H1 (cell line): ENCODE data around the gene GPR135. TPM values are rescaled to one million over a fixed set of nuclear protein-coding genes. Genes with fewer than 3 reads are reported as not detected.

Source experiments
- CTCF ChIA-PET: fragments of 300-600 bp; sonication (Branson Sonifier 250); formaldehyde crosslinking; loops from one replicate; lab custom pipeline; 2021; ENCODE audit not compliant: partially characterized antibody; lab: Charles Lee
- POLR2A ChIA-PET: fragments of 300-600 bp; sonication (Branson Sonifier 250); formaldehyde crosslinking; loops from one replicate; lab custom pipeline; 2021; ENCODE audit warnings: inconsistent platforms; ENCODE audit not compliant: partially characterized antibody; lab: Charles Lee
- DNase-seq, 2 experiments: peaks; one replicate each; pipeline versions ENCODE4 v3.0.0 to v3.0.0-alpha.2; 2010 to 2022; ENCODE audit warnings: low spot score in 2 of 2, low read depth in 1 of 2, mixed read lengths in 1 of 2
- FAIRE-seq: peaks from 2 replicates; lab custom pipeline; 2011; peaks lifted over from hg19 to GRCh38; lab: Jason Lieb, UNC
- H2AFZ ChIP-seq: 2 replicates; pipeline ENCODE4 v1.8.1; 2012; ENCODE audit warnings: low read length, inconsistent platforms
- H2AK5ac ChIP-seq: 2 replicates; pipeline ENCODE4 v1.6.1; 2013; ENCODE audit warnings: low read depth, low read length
- H2BK120ac ChIP-seq: replicated peaks from 2 replicates; pipeline ENCODE3; 2013; ENCODE audit warnings: low read depth, low read length, inconsistent platforms
- H2BK12ac ChIP-seq: 2 replicates; pipeline ENCODE4 v1.6.1; 2013; ENCODE audit warnings: low read depth, low read length
- H2BK15ac ChIP-seq: 2 replicates; pipeline ENCODE4 v1.6.1; 2013; ENCODE audit warnings: low read length
- H2BK20ac ChIP-seq: 2 replicates; pipeline ENCODE4 v1.6.1; 2013; ENCODE audit warnings: low read length
- H2BK5ac ChIP-seq: 2 replicates; pipeline ENCODE4 v1.6.1; 2013; ENCODE audit warnings: low read depth, low read length
- H3K14ac ChIP-seq: 2 replicates; pipeline ENCODE4 v1.6.1; 2013; ENCODE audit warnings: inconsistent platforms; ENCODE audit not compliant: insufficient read length
- H3K18ac ChIP-seq: 2 replicates; pipeline ENCODE4 v1.6.1; 2013; ENCODE audit warnings: low read length; ENCODE audit errors: extremely low read depth
- H3K23ac ChIP-seq: 2 replicates; pipeline ENCODE4 v1.6.1; 2013; ENCODE audit warnings: inconsistent platforms; ENCODE audit not compliant: insufficient read length
- H3K23me2 ChIP-seq: 2 replicates; pipeline ENCODE4 v1.6.1; 2013; ENCODE audit warnings: low read depth, low read length
- H3K27ac ChIP-seq: 2 replicates; pipeline ENCODE4 v1.6.1; 2011; ENCODE audit warnings: low read depth, low read length, inconsistent platforms
- H3K27me3 ChIP-seq, 4 experiments: replicated peaks in 1 of 4; 1 replicate in 1 of 4; 2 replicates in 3 of 4; pipeline versions ENCODE4 v1.6.1 to v1.8.1; 2011 to 2013; ENCODE audit warnings: low read length in 3 of 4, mild to moderate bottlenecking in 3 of 4, inconsistent platforms in 2 of 4, mixed read lengths in 2 of 4, moderate library complexity in 1 of 4; ENCODE audit not compliant: control insufficient read depth in 3 of 4, insufficient read depth in 3 of 4; ENCODE audit errors: extremely low read depth in 1 of 4
- H3K36me3 ChIP-seq, 4 experiments: 2 replicates each; pipeline versions ENCODE4 v1.6.1 to v1.8.1; 2011 to 2013; ENCODE audit warnings: mild to moderate bottlenecking in 4 of 4, low read length in 3 of 4, moderate library complexity in 2 of 4, control low read depth in 1 of 4, inconsistent platforms in 1 of 4; ENCODE audit not compliant: insufficient read depth in 4 of 4, control insufficient read depth in 2 of 4
- H3K4ac ChIP-seq: replicated peaks from 2 replicates; pipeline ENCODE3; 2013; ENCODE audit warnings: low read length, low read depth, mixed read lengths, inconsistent platforms; ENCODE audit not compliant: insufficient read length
- H3K4me1 ChIP-seq, 4 experiments: replicated peaks in 1 of 4; 1 replicate in 1 of 4; 2 replicates in 3 of 4; pipeline versions ENCODE4 v1.6.1 to v1.8.1; 2011 to 2013; ENCODE audit warnings: low read length in 3 of 4, inconsistent platforms in 2 of 4, mixed read lengths in 1 of 4; ENCODE audit not compliant: insufficient read depth in 4 of 4, control insufficient read depth in 3 of 4
- H3K4me2 ChIP-seq, 2 experiments: 2 replicates each; pipeline versions ENCODE4 v1.6.1 to v1.8.1; 2011 to 2013; ENCODE audit warnings: low read depth in 2 of 2, low read length in 2 of 2, control low read depth in 1 of 2, inconsistent platforms in 1 of 2, mild to moderate bottlenecking in 1 of 2; ENCODE audit not compliant: insufficient read depth in 1 of 2
- H3K4me3 ChIP-seq, 4 experiments: fragments of 200-600, 300-600 bp in 1 of 4; sonication (generic), shearing (Covaris generic), sonication (Bioruptor Twin) in 1 of 4; 2 replicates each; pipeline versions ENCODE4 v1.5.1 to v1.8.1; 2011 to 2016; ENCODE audit warnings: low read length in 4 of 4, low read depth in 3 of 4, control low read depth in 2 of 4, inconsistent platforms in 2 of 4, mild to moderate bottlenecking in 2 of 4, mixed read lengths in 1 of 4, moderate library complexity in 1 of 4; ENCODE audit not compliant: insufficient read depth in 2 of 4; ENCODE audit errors: extremely low read depth in 1 of 4
- H3K56ac ChIP-seq: replicated peaks from 2 replicates; pipeline ENCODE3; 2013; ENCODE audit warnings: low read depth, mild to moderate bottlenecking, mixed read lengths, low read length, inconsistent platforms; ENCODE audit not compliant: insufficient read length
- H3K79me1 ChIP-seq: 2 replicates; pipeline ENCODE4 v1.6.1; 2013; ENCODE audit warnings: low read depth, low read length, control low read depth
- H3K79me2 ChIP-seq, 2 experiments: 2 replicates each; pipeline versions ENCODE4 v1.6.1 to v1.8.1; 2012 to 2013; ENCODE audit warnings: low read length in 2 of 2, mild to moderate bottlenecking in 2 of 2, inconsistent platforms in 1 of 2; ENCODE audit not compliant: insufficient read depth in 2 of 2, control insufficient read depth in 1 of 2
- H3K9ac ChIP-seq, 4 experiments: replicated peaks in 1 of 4; 1 replicate in 1 of 4; 2 replicates in 3 of 4; pipeline versions ENCODE4 v1.6.1 to v1.8.1; 2011 to 2013; ENCODE audit warnings: low read depth in 3 of 4, low read length in 3 of 4, control low read depth in 2 of 4, mild to moderate bottlenecking in 2 of 4, moderate library complexity in 2 of 4, inconsistent platforms in 1 of 4; ENCODE audit errors: extremely low read depth in 1 of 4
- H3K9me3 ChIP-seq, 2 experiments: 2 replicates each; pipeline versions ENCODE4 v1.6.1 to v1.8.1; 2012 to 2013; ENCODE audit warnings: mild to moderate bottlenecking in 2 of 2, moderate library complexity in 2 of 2, control low read depth in 1 of 2, inconsistent platforms in 1 of 2, low read depth in 1 of 2, low read length in 1 of 2, mixed read lengths in 1 of 2; ENCODE audit not compliant: insufficient read depth in 2 of 2
- H4K20me1 ChIP-seq, 2 experiments: replicated peaks in 1 of 2; 2 replicates each; pipeline versions ENCODE3 to v1.8.1; 2011 to 2013; ENCODE audit warnings: inconsistent platforms in 2 of 2, low read length in 2 of 2, mild to moderate bottlenecking in 1 of 2; ENCODE audit not compliant: insufficient read depth in 2 of 2, control insufficient read depth in 1 of 2
- H4K5ac ChIP-seq: 2 replicates; pipeline ENCODE4 v1.6.1; 2013; ENCODE audit warnings: low read length, low read depth, mixed read lengths, inconsistent platforms; ENCODE audit not compliant: insufficient read length
- H4K8ac ChIP-seq: 2 replicates; pipeline ENCODE4 v1.8.0; 2013; ENCODE audit warnings: mild to moderate bottlenecking, moderate library complexity, low read length, inconsistent platforms; ENCODE audit not compliant: insufficient read depth; ENCODE audit errors: extremely low read depth
- H4K91ac ChIP-seq: replicated peaks from 2 replicates; pipeline ENCODE3; 2013; ENCODE audit warnings: low read length, mixed read lengths, inconsistent platforms; ENCODE audit not compliant: insufficient read length
- BCL11A ChIP-seq, 2 experiments: IDR thresholded peaks; one replicate each; pipeline ENCODE4 v1.6.1; 2011; ENCODE audit warnings: low read depth in 2 of 2, low read length in 2 of 2, mild to moderate bottlenecking in 2 of 2
- CHD1 ChIP-seq: IDR thresholded peaks from 2 replicates; pipeline ENCODE4 v1.6.1; 2012; ENCODE audit warnings: low read depth, low read length, improper control_type of control experiment
- CTBP2 ChIP-seq: IDR thresholded peaks from 2 replicates; pipeline ENCODE4 v1.7.0; 2011; ENCODE audit warnings: borderline replicate concordance, mild to moderate bottlenecking, moderate library complexity, mixed read lengths, low read length; ENCODE audit not compliant: insufficient read depth, insufficient read length
- GABPA ChIP-seq: IDR thresholded peaks from 2 replicates; pipeline ENCODE4 v1.6.1; 2011; ENCODE audit warnings: mild to moderate bottlenecking, low read length, moderate library complexity, borderline replicate concordance; ENCODE audit not compliant: insufficient read depth
- JUND ChIP-seq: IDR thresholded peaks from 2 replicates; pipeline ENCODE4 v1.6.1; 2011; ENCODE audit warnings: mild to moderate bottlenecking, improper control_type of control experiment, low read length
- KDM1A ChIP-seq: fragments of 200-600, 300-600 bp; sonication (generic); IDR thresholded peaks from 2 replicates; pipeline ENCODE4 v1.7.1; 2016; ENCODE audit warnings: mild to moderate bottlenecking, low read length, borderline replicate concordance
- SP1 ChIP-seq: IDR thresholded peaks from 2 replicates; pipeline ENCODE4 v1.6.1; 2011; ENCODE audit warnings: low read depth, low read length
- SP4 ChIP-seq: IDR thresholded peaks from 2 replicates; pipeline ENCODE4 v1.6.1; 2012; ENCODE audit warnings: low read length, inconsistent platforms
- WGBS, 2 experiments: shearing (Covaris generic) in 1 of 2; methylation state at CpG; one replicate each; pipeline versions ENCODE4 v1.1.6 to v1.1.7; 2013 to 2015; ENCODE audit warnings: low lambda C conversion rate in 2 of 2, mixed read lengths in 2 of 2, inconsistent platforms in 1 of 2, low coverage in 1 of 2, missing lambda C conversion rate in 1 of 2; ENCODE audit not compliant: insufficient replicate concordance in 2 of 2, insufficient coverage in 1 of 2, insufficient read length in 1 of 2; ENCODE audit errors: extremely low coverage in 1 of 2, missing lambda C conversion rate in 1 of 2; 5-methylcytosine and 5-hydroxymethylcytosine counted together
- polyA plus RNA-seq, 7 experiments: library from polyadenylated mRNA; depleted of rRNA in 3 of 7; stranded (reverse) in 5 of 7; unstranded in 2 of 7; fragments of >200 nt in 5 of 7; fragments of 200-250 nt in 2 of 7; gene quantifications; 1 replicate in 5 of 7; 2 replicates in 1 of 7; 4 replicates in 1 of 7; pipeline versions ENCODE4 v1.2.1 to v1.2.3, GENCODE V29; 2011 to 2013; ENCODE audit warnings: missing spikeins in 2 of 7, mixed read lengths in 2 of 7
- total RNA-seq: library from RNA; stranded (reverse); fragmentation: NEBNext Ultra II Directional; extraction: Animal tissue kit (Norgen Biotek cat#: 25700); gene quantifications from 2 replicates; pipeline ENCODE4 v1.2.1, GENCODE V29; 2021
- TF ChIP-seq, protein P1 (sequence below): IDR thresholded peaks from 2 replicates; pipeline ENCODE4 v1.6.1; 2011; ENCODE audit warnings: low read depth, mild to moderate bottlenecking, low read length; ENCODE audit not compliant: insufficient read depth
- TF ChIP-seq, protein P2 (sequence below): IDR thresholded peaks from 2 replicates; pipeline ENCODE4 v1.6.1; 2012; ENCODE audit warnings: low read length, inconsistent platforms

GPR135 gene
- total and polyA plus RNA-seq, 2 of the 8 experiments (the other 6 are each of a cell fraction or from before 2014, with no cell fraction given): 0.48 to 1.1 TPM

DNA sequence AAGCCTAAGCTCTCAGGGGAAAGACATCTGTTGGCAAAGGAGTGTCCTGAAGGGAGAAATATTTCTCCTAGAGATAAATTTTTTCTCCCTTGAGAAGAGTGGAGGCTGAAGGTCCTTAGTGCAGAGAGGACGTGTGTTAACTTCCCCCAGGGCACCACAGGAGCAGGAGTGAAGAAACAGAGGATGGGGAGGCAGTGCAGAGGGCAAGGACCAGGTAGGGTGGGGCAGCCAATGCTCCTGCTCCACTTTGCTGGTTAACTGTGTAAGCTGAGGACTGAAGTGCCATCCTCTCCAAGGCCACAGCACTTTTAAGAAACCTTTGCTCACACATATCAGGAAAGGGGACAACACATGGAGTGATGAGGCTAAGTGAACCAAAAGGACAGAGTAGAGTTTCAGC, 15.0 kb upstream of the GPR135 start:
- peaks cover 0 to 26% of the 10 kb centered on the region in 2 experiments; a peak in 2 of 4 replicates for H3K79me2 ChIP-seq
- no peak overlapping the region for H3K14ac ChIP-seq
- H3K18ac ChIP-seq: no peak overlapping the region
- H3K23ac ChIP-seq: no peak overlapping the region
- no peak overlapping the region for H2BK20ac ChIP-seq
- no peaks in the 10 kb centered on the region for H3K27me3 ChIP-seq
- no peak for DNase-seq
- no peak overlapping the region for H4K91ac ChIP-seq
- H3K4me1 ChIP-seq: peaks cover 0 to 10% (median 3%) of the 10 kb centered on the region in 4 experiments; a peak in 3 of 7 replicates
- peaks cover 5 to 23% (median 12%) of the 10 kb centered on the region in 4 experiments; a peak in 6 of 8 replicates for H3K36me3 ChIP-seq
- H4K5ac ChIP-seq: no peak overlapping the region
- H3K9me3 ChIP-seq: no peaks in the 10 kb centered on the region
- WGBS, 2 experiments: 50% methylated on average over 1 of the region's 1 CpG; no CpG with 5 or more reads in 1 of the 2 experiments
- FAIRE-seq: no peak
- H3K79me1 ChIP-seq: no peaks in the 10 kb centered on the region; the same call in 1 of the 2 replicates
- H4K8ac ChIP-seq: no peak overlapping the region
- POLR2A ChIA-PET: interaction anchor here (0.7 to 1.7 kb wide), 3 partner anchors 11 to 230 kb away, joined by 3 to 5 read pairs (median 3); no protein-coding TSS in a partner anchor
- TF ChIP-seq CHD1 (no peak), BCL11A (IDR thresholded peaks at IDR 0.05; ENCODE audit: low read depth in 2 of 2, low read length in 2 of 2) (no peak), CTBP2 (no peak), KDM1A (no peak), GABPA (no peak), SP1 (no peak), SP4 (no peak), JUND (no peak)
- TF ChIP-seq, protein P1, sequence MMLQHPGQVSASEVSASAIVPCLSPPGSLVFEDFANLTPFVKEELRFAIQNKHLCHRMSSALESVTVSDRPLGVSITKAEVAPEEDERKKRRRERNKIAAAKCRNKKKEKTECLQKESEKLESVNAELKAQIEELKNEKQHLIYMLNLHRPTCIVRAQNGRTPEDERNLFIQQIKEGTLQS: no peak
- TF ChIP-seq, protein P2, sequence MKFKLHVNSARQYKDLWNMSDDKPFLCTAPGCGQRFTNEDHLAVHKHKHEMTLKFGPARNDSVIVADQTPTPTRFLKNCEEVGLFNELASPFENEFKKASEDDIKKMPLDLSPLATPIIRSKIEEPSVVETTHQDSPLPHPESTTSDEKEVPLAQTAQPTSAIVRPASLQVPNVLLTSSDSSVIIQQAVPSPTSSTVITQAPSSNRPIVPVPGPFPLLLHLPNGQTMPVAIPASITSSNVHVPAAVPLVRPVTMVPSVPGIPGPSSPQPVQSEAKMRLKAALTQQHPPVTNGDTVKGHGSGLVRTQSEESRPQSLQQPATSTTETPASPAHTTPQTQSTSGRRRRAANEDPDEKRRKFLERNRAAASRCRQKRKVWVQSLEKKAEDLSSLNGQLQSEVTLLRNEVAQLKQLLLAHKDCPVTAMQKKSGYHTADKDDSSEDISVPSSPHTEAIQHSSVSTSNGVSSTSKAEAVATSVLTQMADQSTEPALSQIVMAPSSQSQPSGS: no peak
- H2BK5ac ChIP-seq: no peak overlapping the region
- H3K56ac ChIP-seq: no peak overlapping the region
- H2AK5ac ChIP-seq: no peak overlapping the region
- no peak overlapping the region for H2BK120ac ChIP-seq
- H3K9ac ChIP-seq: no peak overlapping the region
- H3K4me3 ChIP-seq: no peak overlapping the region
- no peak overlapping the region for H3K4me2 ChIP-seq
- no peak overlapping the region for H2AFZ ChIP-seq
- no peak overlapping the region for H3K4ac ChIP-seq
- H4K20me1 ChIP-seq: peaks cover 0 to 2% of the 10 kb centered on the region in 2 experiments
- H2BK15ac ChIP-seq: no peak overlapping the region
- H3K23me2 ChIP-seq: peaks cover 7% of the 10 kb centered on the region
- H3K27ac ChIP-seq: no peak overlapping the region
- CTCF ChIA-PET: interaction anchor here (1.0 to 1.5 kb wide), 4 partner anchors 10 to 97 kb away, joined by 3 to 4 read pairs (median 4); partner anchors contain the start of gene CCDC175
- H2BK12ac ChIP-seq: no peak overlapping the region
